Measurements from ENCODE around the gene PHPT1.

DNA sequence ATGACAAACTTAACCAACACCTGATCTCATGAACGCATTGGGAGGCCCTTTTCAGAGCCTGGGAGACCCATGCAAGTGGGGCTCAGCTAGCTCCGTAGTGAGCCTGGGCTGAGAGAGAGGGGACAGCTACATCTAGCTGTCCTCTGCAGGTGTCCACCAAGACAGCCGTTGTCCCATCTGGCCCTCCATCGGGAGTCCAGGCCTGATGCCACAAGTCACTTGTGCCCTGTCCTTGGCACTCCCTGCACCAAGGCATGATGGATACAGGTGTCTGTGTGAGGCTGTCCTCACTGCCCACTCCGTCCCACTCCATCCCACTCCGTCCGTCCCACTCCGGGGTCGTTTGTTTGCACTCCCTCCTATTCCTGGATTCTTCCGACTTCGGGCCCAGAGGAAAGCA lies 19.4 kb downstream of the PHPT1 start:
- no peak for TF ChIP-seq CTCF (IDR thresholded peaks at IDR 0.05; ENCODE audit: borderline replicate concordance, extremely low read depth, low read length, poor library complexity, severe bottlenecking)
- TF ChIP-seq EZH2 (IDR thresholded peaks at IDR 0.05; ENCODE audit: borderline replicate concordance, low read depth, low read length, severe bottlenecking) = no peak
